ENCODE results near the gene AVL9. TPM values are rescaled to one million over a fixed set of nuclear protein-coding genes. Genes with fewer than 3 reads are reported as not detected.
A peak's percentile ranks its signal among the peaks of the same experiment; 100 is the strongest.

The AVL9 gene
- total RNA-seq, 1 donor from 2014 or later = 31.3 TPM

GRCh38 chr7:32532086-32532485 lies 36.8 kb downstream of the AVL9 start:
- ATAC-seq = no peak
- H3K27me3 ChIP-seq = no peaks in the 10 kb centered on the region
- no peaks in the 10 kb centered on the region for H3K9me3 ChIP-seq
- peaks cover 6% of the 10 kb centered on the region for H3K4me1 ChIP-seq
- H3K4me3 ChIP-seq = no peak overlapping the region
- no peak for DNase-seq
- H3K27ac ChIP-seq = no peak overlapping the region
- no peaks in the 10 kb centered on the region for H3K36me3 ChIP-seq
- intact Hi-C loops (cut with DNase I) = no loop called here
- no peak for TF ChIP-seq CTCF (IDR thresholded peaks at IDR 0.05)

- intact Hi-C loops (cut with DNase I) = no loop called here
- no peaks in the 10 kb centered on the region for H3K27me3 ChIP-seq
- H3K27ac ChIP-seq = no peak overlapping the region
- peaks cover 6% of the 10 kb centered on the region for H3K4me1 ChIP-seq
- H3K4me3 ChIP-seq = no peak overlapping the region
- H3K36me3 ChIP-seq = no peaks in the 10 kb centered on the region
- ATAC-seq (peak; percentile 90), DNase-seq (peak; percentile 65)
- no peak for TF ChIP-seq CTCF (IDR thresholded peaks at IDR 0.05)
- no peaks in the 10 kb centered on the region for H3K9me3 ChIP-seq
These were observed 37.4 kb downstream of the AVL9 start for GRCh38 chr7:32532716-32533115.

GRCh38 chr7:32533276-32534029 lies 38.2 kb downstream of the AVL9 start:
- Histone ChIP-seq H3K4me1 (peaks cover 6% of the 10 kb centered on the region), H3K27me3 (no peaks in the 10 kb centered on the region), H3K27ac (no peak overlapping the region), H3K36me3 (no peaks in the 10 kb centered on the region), H3K4me3 (no peak overlapping the region), H3K9me3 (no peaks in the 10 kb centered on the region)
- DNase-seq = no peak
- ATAC-seq = peak; percentile 65
- TF ChIP-seq CTCF (IDR thresholded peaks at IDR 0.05) = no peak
- intact Hi-C loops (cut with DNase I) = no loop called here

GRCh38 chr7:32535162-32535702 lies 39.9 kb downstream of the AVL9 start:
- Histone ChIP-seq H3K4me3 (no peak overlapping the region), H3K4me1 (peaks cover 6% of the 10 kb centered on the region), H3K9me3 (no peaks in the 10 kb centered on the region), H3K27ac (no peak overlapping the region), H3K36me3 (no peaks in the 10 kb centered on the region), H3K27me3 (no peaks in the 10 kb centered on the region)
- intact Hi-C loops (cut with DNase I) = no loop called here
- no peak for TF ChIP-seq CTCF (IDR thresholded peaks at IDR 0.05)
- no peak for ATAC-seq
- no peak for DNase-seq

- TF ChIP-seq CTCF (IDR thresholded peaks at IDR 0.05) = no peak
- ATAC-seq = no peak
- no peaks in the 10 kb centered on the region for H3K27me3 ChIP-seq
- H3K36me3 ChIP-seq = no peaks in the 10 kb centered on the region
- H3K4me1 ChIP-seq = peaks cover 6% of the 10 kb centered on the region
- intact Hi-C loops (cut with DNase I) = no loop called here
- no peak overlapping the region for H3K27ac ChIP-seq
- no peak overlapping the region for H3K4me3 ChIP-seq
- no peaks in the 10 kb centered on the region for H3K9me3 ChIP-seq
- no peak for DNase-seq
These were observed 40.7 kb downstream of the AVL9 start for GRCh38 chr7:32536016-32536415.

All from upper lobe of right lung (tissue), 1 donor.